Superior temporal gyrus (tissue), 1 donor: ENCODE measurements around the gene SCEL.
A peak's percentile ranks its signal among the peaks of the same experiment; 100 is the strongest.
"Not testable (repeated sequence)": the region's sequence is repeated elsewhere in the genome, so short reads cannot be mapped to it uniquely, and the experiment has no call there.

Experiments
- DNase-seq: peaks from one replicate; pipeline ENCODE4 v3.0.0-alpha.2; 2016; ENCODE audit errors: extremely low spot score

SCEL gene, protein sequence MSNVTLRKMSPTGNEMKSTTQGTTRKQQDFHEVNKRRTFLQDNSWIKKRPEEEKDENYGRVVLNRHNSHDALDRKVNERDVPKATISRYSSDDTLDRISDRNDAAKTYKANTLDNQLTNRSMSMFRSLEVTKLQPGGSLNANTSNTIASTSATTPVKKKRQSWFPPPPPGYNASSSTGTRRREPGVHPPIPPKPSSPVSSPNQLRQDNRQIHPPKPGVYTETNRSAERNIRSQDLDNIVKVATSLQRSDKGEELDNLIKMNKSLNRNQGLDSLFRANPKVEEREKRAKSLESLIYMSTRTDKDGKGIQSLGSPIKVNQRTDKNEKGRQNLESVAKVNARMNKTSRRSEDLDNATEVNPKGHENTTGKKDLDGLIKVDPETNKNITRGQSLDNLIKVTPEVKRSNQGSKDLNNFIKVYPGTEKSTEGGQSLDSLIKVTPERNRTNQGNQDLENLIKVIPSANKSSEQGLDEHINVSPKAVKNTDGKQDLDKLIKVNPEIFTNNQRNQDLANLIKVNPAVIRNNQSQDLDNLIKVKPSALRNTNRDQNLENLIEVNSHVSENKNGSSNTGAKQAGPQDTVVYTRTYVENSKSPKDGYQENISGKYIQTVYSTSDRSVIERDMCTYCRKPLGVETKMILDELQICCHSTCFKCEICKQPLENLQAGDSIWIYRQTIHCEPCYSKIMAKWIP

GRCh38 chr13:77535448-77535847, at the start of gene SCEL:
Gene SCEL (plus strand): TSS chr13:77535706. CDS start chr13:77555876, 20,170 bp downstream.
- DNase-seq = no peak

GRCh38 chr13:77489566-77490337, 45.8 kb upstream of the SCEL start:
- no peak for DNase-seq

DNA sequence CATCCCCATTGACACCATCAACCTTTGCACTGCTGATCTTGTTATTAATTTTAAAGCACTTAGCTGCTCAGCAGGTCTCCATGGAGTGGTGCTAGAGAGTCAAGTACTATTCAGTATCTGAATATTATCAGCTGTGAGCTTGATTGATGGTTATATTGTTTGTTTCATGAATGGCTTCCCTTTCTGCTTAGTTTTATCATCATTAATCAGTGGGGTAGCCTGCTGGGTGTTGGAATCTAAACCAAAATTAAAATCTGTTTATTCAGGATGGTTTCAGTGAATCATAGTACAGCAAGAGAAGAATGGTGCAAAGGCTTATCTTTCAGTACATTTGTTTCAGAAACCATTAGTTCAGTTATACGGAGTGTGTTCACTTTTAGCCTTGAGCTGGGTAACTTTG, 42.5 kb upstream of the SCEL start:
- DNase-seq = peak; percentile 74

- no peak for DNase-seq
Measured at GRCh38 chr13:77494226-77494625, 41.3 kb upstream of the SCEL start.

- DNase-seq = no peak
Measured at GRCh38 chr13:77497350-77497749, 38.2 kb upstream of the SCEL start.

- DNase-seq = no peak
Measured at GRCh38 chr13:77497835-77498234, 37.7 kb upstream of the SCEL start.

- DNase-seq = no peak
Measured at GRCh38 chr13:77502104-77502720, 33.3 kb upstream of the SCEL start.

GRCh38 chr13:77503398-77503797, 32.1 kb upstream of the SCEL start:
- no peak for DNase-seq

- peak; percentile 57 for DNase-seq
Measured at GRCh38 chr13:77506874-77507273, 28.6 kb upstream of the SCEL start.

DNA sequence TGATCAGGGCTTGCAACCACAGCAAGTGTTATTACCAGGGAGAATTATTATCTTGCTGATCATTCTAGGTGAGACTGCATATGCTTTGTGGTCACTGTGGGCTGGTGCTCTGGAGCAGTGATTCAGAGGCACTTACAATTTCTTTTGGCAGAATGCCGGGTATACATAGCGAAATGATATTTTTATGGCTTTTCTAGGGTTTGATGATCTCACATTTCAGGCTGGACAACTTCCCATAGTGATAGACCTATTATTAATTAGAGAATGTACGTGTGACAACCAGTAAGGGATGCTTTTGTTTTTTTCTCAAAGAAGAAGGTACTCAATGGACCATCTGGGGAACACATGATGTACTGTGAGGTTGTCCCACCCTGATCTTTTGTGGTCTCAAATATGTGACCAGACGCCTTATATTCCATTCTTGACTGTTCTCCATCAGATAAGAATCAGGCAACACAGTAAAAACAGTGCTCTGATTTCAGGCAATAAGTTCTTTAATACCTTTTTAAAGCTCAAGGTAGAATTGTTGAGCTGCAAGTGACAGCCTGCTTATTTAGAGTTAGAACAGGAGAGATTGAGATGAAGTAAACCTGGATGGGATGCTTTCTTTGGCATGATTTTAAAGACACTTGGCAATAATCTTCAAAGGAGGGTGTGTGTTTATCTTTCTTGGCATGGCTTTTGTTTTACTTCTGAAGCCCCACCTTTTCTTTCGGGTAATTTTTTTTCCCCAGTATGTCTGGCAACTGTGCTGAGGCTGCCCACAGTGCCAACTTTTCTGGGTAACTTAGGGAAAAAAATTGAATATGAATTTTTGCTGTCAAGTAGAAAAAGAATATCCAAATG, 27.4 kb upstream of the SCEL start:
- DNase-seq = no peak

- DNase-seq = no peak
Measured at GRCh38 chr13:77508959-77509620, 26.4 kb upstream of the SCEL start.

DNA sequence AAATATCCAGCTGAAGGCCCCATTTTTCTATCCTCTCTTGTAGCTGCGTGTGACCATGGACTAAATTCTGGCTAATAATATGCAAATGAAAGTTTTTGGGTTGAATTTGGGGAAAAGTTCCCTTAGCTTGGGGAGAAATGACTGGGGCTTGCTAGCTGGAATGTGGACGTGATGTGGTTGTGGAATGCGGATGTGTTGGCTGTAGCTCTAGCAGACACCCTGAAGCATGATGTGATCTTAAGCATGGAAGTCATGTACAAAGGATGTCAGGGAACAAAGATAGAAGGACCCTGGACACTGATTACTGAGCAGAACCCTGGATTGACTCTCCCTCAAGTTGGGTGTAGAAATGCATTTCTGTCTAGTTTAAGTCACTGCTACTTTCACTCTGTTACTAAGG, 25.4 kb upstream of the SCEL start:
- no peak for DNase-seq

DNA sequence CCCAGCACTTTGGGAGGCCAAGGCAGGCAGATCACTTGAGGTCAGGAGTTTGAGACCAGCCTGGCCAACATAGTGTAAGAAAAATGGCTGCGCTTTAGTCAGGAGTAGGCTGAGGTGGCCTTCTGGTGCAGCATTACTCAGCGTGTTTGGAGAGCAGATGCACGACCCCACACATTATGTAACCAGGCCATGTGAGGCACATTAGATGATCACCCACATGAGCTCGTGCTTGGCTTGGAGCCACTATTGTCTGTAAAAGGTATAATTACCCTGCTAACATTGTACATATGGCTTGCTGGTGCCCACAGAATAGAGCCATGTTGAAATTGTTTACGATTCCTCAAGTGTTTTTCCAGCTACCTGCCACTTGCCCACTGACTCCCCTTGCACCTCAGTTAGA, 24.0 kb upstream of the SCEL start:
- no peak for DNase-seq

- no peak for DNase-seq
Measured at GRCh38 chr13:77513719-77514335, 21.7 kb upstream of the SCEL start.

DNA sequence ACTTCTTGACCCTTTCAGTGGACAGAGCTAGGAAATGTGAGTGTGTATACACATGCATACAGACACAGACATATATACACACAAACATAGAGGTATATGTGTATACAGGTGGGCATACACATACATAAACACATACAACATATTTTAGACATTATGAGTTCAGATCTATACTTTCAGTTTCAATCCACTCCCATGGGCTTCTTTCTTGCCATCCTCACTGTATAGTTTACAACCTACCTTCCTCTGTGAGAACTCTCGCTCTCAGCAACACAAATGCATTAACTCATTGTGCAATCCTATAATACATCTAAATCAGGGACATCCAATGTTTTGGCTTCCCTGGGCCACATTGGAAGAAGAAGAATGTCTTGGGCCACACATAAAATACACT, 21.2 kb upstream of the SCEL start:
- no peak for DNase-seq

- no peak for DNase-seq
Measured at GRCh38 chr13:77515785-77516184, 19.7 kb upstream of the SCEL start.

DNA sequence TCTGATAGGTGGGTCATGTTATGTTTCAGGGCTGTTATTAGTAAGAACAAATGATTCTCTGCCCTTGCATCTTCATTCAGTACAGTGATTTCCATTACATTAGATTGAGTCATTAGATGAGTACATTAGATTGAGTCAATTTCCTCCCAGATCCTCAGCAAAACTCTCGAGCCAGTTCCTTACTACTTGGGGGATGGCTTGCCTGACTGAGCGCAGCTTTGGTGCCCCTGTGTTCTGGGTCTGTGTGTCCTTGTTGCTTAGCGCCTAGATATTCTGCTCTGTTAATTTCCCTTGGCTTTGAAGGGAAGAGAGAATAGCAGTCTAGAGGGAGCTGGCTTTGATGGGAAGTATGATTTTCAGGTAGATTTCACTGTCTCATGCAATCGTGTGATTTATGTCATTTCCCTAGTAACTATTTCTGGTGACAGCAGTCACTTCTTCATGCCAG, 19.1 kb upstream of the SCEL start:
- DNase-seq = no peak

GRCh38 chr13:77518266-77518665, 17.2 kb upstream of the SCEL start:
- no peak for DNase-seq

DNA sequence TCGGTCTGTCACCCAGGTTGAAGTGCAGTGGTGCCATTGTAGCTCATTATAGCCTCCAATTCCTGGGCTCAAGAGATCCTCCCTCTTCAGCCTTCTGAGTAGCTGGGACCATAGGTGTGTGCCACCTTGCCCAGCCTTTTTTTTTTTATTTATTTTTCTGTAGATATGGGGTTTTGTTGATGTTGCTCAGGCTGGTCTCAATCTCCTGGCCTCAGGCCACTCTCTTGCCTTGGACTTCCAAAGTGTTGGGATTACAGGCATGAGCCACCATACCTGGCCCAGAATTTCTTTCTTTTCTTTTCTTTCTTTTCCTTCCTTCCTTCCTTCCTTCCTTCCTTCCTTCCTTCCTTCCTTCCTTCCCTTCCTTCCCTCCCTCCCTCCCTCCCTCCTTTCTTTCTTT, 16.1 kb upstream of the SCEL start:
- not testable (repeated sequence) for DNase-seq

DNA sequence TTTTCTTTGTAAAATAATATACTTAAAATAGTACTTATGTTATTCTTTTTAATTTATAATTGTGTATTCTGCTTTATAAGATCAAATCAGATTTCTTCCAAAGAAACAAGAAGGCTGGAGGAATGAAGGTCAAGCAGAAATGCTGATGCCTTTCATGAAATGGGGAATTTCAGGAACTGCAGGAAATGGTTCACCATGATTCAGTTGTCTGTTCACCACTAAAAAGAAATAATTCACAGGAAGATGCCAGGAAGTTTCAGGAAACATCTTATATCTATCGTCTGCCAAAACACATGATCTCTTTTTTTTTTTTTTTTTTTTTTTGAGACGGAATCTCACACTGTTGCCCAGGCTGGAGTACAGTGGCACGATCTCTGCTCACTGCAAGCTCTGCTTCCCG, 15.7 kb upstream of the SCEL start:
- no peak for DNase-seq
